HG03280 (cell line): ENCODE measurements around the gene TIMM21.

Experiments used
- ATAC-seq: cut with Tn5 transposase; IDR thresholded peaks from one replicate; pipeline ENCODE4 v1.9.1; 2021; ENCODE audit warnings: mild to moderate bottlenecking, moderate library complexity; ENCODE audit not compliant: unreplicated experiment

Gene TIMM21, protein sequence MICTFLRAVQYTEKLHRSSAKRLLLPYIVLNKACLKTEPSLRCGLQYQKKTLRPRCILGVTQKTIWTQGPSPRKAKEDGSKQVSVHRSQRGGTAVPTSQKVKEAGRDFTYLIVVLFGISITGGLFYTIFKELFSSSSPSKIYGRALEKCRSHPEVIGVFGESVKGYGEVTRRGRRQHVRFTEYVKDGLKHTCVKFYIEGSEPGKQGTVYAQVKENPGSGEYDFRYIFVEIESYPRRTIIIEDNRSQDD

DNA sequence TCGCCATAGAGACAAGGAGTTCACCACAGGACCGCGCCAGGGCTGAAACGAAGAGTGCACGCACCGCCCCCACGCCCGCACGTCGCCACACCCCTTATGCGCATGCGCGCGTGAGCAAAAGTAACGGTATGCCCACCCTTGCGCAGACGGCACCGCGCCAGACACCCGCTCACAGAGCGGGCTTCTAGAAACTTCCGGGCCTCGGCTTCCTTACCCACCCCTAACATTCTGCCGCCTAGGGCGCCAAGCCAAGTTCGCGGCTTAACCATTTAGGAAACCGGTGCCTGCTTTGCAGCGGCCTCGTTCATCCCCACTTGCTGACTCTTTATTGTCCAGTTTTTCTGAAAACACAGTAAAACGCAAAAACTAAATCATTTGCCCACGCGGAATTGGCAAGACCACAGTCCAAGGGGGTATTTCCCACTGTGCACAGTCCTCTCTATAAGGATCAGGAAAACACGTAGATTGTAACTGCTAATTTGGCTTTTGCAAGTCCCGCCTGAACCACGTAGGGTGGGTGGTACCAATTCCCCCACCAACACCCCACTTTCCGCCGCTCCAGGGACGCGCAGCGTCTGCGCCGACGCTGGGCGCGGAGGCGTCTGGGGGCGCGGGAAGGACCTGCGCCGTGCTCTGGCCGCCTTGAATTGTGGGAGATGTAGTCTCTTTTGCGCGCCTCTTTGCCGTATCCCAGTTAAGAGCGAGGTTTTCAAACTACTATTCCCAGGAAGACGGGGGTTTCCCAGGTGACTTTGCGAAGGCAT lies at the start of gene TIMM21, which contains the start of gene FBXO15:
TIMM21 (plus strand) TSS at position 745 of the 764 bp plus-strand sequence. CDS start 286 bp downstream, outside the sequence.
FBXO15 (minus strand) TSS at position 56 of the 764 bp plus-strand sequence; CDS start at position 7, 49 bp downstream.
- peak; percentile 86 for ATAC-seq

GRCh38 chr18:74108460-74108859 lies 39.9 kb upstream of the TIMM21 start:
- no peak for ATAC-seq

GRCh38 chr18:74110149-74110548 lies 38.2 kb upstream of the TIMM21 start:
- no peak for ATAC-seq

DNA sequence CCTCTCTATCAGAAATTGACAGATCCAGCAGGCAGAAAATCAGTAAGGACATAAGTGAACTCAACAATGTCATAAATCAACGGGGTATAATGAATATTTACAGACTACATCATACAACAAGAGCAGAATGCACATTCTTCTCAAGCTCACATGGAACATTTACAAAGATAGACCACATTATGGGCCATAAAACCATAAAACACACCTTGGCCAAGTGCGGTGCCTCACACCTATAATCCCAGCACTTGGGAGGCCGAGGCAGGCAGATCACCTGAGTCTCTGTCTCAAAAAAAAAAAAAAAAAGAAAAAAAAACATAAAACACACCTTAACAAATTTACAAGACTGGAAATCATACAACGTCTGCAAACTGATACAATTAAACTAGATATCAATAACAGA lies 37.3 kb upstream of the TIMM21 start:
- no peak for ATAC-seq

- ATAC-seq, result no peak
Measured at GRCh38 chr18:74113711-74114110, 34.6 kb upstream of the TIMM21 start.

- no peak for ATAC-seq
Measured at GRCh38 chr18:74114116-74114515, 34.2 kb upstream of the TIMM21 start.

GRCh38 chr18:74115046-74115445 lies 33.3 kb upstream of the TIMM21 start:
- ATAC-seq, result no peak

- ATAC-seq, result peak; percentile 60
Measured at GRCh38 chr18:74116633-74117554, 31.4 kb upstream of the TIMM21 start.

DNA sequence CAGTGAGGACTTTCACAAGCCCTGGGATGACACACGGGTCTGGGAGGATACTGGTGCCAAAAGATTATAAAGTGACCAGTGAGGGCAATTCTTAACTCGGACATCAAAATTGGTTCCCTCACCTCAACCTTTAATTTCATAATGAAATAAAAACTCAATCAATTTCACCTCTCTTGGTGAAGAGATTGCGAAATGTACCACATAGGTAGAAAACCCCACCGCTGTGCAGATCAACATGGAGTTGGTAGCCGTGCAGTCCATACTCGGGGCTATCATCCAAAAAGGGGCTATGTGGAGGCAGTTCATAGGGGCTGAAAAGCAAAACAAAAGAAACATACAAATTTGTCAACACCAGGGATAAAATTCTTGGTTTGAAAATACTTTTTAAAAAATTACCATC lies 25.1 kb upstream of the TIMM21 start:
- ATAC-seq, result no peak

DNA sequence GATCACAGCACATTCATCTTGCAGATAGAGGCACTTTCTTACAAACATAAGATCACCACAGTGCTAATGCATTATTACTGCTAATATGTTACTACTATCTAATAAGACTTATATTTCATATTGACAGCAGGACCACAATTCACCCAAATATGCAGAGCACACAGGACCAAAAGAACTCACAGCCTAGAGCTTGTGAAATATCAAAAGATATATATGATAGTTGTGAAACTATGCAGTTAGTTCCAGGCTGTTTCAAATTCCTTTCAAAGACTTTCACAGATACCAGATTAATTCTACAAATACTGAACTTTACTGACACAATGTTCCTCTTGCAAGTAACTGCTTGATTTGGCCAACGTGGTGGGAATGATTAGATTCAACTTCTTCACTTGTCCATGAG lies 23.7 kb upstream of the TIMM21 start:
- no peak for ATAC-seq

- ATAC-seq, result no peak
Measured at GRCh38 chr18:74126684-74127655, 21.4 kb upstream of the TIMM21 start.

GRCh38 chr18:74128159-74128558 lies 20.2 kb upstream of the TIMM21 start:
- no peak for ATAC-seq

- no peak for ATAC-seq
Measured at GRCh38 chr18:74131124-74131523, 17.2 kb upstream of the TIMM21 start.

DNA sequence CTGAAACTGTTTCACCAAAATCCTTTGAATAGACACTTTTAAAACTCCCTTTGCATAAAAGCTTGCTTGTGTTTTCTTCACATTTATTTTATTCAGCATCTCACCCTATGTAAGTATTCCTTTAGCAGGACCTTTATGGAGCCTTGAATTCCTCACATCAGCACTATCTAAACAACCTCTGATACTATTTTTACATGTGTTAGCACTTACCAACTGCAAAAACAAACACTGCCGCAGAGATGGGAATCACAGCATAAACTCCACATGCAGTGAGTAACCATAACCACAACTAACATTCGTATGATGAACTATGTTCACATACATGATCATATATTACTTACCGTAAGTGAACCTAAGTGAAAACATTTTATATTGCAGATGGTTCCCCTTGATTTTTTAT lies 16.1 kb upstream of the TIMM21 start:
- ATAC-seq, result no peak

- no peak for ATAC-seq
Measured at GRCh38 chr18:74137920-74138538, 10.3 kb upstream of the TIMM21 start.

DNA sequence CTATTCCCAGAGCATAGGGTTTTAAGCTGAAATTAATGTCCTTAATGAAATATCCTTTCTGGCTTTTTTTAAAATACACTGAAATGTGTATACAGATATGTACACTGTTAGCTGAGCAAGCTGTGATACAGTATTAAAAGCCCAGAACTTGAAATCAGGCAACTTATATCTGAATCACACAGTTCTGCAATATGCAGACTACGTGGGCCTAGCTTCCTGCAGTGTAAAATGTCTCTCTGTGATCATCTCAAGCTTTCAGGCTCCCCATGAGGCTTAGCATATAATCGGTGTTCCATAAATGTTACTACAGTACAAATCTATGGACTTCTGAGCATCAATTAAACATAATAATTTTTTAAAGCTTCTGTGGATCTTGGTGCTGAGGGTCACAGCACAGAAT lies 8.9 kb upstream of the TIMM21 start:
- no peak for ATAC-seq

- ATAC-seq, result no peak
Measured at GRCh38 chr18:74139888-74140287, 8.4 kb upstream of the TIMM21 start.

DNA sequence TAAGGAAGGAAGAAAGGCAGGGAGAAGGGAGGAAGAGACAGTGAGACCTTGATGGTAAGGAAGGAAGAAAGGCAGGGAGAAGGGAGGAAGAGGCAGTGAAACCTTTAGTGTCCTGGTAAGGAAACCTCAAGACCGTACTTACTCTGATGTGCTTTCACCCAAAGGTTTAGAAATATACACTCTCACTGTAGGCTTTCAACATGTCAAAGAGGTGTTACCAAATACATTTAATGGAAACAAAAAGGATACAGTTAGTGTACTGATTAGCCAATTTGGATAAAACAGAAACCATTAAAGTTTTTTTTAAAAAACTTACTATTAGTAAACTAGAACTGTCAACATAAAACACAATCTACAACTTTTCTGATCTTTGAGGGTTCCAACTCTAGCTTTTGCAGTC lies 7.7 kb upstream of the TIMM21 start:
- ATAC-seq, result no peak

DNA sequence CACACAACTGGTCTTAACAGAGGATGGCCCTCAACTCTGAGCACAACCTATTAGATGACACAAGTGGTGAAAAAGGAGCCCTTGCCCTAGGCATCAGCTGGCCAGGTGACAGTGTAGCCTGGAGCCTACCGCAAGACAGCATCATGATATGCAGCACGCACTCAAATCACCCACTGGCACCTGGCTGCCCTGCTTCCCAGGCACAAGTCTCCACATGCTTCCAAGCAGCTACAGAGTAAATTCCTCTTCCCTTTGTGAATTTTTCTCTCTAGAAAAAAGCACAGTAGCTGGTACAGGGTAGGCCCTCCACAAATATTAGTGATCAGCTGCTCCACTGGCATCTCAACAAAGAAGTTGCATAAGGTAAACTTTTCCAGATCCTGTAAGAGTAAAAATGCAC lies 6.7 kb upstream of the TIMM21 start:
- ATAC-seq, result no peak

GRCh38 chr18:74142252-74142651 lies 6.1 kb upstream of the TIMM21 start:
- ATAC-seq, result no peak
